NCI-H2171 treated with DMSO at 0.1 percent for 48 hours (cell line): Measurements from ENCODE around the gene HLA-DQB2.

ENCODE experiments used
- DNase-seq: peaks from one replicate; lab custom pipeline; 2025; lab: John Stamatoyannopoulos, UW

Gene HLA-DQB2

DNA sequence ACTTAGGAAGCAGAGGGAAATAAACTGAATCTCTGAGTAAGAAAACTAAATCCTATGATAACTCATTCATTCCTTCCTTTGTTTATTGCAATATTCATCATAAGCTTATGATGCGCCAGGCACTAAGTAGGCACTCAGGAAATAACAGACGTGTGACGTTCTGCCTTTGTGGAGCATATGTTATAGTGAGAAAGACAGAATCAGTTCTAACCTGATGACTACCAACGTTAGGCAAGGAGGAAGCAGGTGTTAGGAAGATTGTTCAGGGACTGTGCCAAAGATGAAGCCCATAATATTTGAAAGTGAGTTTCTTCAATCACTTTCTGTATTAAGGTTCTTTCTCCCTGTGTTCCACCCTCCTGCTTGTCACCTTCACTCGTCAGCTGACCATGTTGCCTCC is 18.6 kb downstream of the HLA-DQB2 start:
- DNase-seq, result no peak

DNA sequence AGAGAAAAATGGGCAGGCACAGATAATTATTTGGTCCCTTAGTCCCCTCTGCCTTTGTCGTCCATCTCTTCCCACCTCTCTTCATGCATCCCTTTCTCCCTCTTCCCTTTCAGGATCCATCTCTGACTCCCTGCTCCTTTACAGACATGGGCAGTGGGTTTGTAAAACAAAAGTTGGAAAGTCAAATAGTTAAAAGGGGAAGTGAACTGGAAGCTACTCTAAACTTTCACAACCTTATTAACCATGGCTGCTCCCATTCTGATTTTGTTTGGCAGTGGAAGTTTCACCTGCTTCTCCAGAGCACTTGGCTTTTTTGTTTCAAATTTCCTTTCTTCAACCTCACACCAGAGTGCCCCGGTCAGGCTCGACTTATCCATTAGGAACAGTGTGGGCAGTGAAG is 21.0 kb downstream of the HLA-DQB2 start:
- DNase-seq, result no peak

DNA sequence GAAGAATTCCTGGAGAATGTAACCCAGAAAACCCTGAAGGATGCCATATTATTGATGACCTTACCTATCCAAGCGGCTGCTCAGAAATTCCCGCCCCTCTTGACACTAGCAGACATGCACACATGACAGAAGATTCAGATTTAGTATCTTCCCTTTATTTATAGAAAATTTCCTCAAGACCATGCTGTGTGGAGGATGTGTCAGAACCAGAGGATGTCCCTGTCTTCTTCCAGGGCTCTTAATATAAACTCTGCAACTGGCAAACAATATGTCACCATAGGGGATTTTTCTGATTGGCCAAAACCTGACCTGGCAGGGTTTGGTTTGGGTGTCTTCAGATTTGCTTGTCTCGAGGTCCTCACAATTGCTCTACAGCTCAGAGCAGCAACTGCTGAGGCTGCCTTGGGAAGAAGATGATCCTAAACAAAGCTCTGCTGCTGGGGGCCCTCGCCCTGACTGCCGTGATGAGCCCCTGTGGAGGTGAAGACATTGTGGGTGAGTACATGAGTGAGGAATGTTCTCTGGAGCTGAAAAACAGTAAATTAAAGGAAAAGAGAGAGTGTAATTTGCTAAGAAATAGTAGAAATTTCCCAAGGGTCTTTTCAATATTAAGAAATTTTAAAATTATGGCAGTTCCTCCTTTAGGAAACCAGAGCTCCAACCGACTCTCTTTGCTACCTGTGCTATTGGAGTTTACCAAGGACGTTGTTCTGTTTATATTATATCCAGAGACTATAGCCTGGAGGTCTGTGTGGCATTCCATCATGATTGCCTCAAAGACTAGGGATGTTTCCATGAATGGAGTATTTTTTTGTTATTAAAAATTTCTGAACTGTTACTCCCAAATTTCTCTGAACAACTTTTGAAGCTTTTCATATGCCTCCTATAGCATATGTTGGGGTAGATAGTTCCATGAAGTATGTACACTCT is 22.0 kb downstream of the HLA-DQB2 start, which contains the start of gene HLA-DQA2:
Gene HLA-DQA2, plus strand, starts transcription at position 361 of the 930 bp plus-strand sequence. Its CDS starts 53 bp downstream, at position 414.
- no peak for DNase-seq

DNA sequence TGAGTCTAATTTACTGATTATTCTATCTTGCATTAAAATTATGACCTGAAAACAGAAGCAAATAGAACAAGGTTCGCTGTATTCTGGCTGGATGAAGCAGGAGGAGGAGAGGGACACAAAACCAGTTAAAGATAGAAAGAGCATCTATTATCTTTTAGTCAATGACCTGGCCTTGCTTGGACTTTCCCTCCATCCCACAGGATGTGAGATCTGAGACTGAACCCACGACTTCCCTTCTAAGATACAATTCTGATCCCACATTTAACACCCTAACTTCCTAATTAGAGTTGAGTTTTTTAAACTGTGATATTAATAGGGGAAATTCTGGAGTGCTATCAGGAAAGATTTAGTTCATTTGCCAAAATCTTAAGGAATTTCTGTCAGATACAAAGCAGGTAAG is 25.2 kb downstream of the HLA-DQB2 start:
- DNase-seq, result no peak

DNA sequence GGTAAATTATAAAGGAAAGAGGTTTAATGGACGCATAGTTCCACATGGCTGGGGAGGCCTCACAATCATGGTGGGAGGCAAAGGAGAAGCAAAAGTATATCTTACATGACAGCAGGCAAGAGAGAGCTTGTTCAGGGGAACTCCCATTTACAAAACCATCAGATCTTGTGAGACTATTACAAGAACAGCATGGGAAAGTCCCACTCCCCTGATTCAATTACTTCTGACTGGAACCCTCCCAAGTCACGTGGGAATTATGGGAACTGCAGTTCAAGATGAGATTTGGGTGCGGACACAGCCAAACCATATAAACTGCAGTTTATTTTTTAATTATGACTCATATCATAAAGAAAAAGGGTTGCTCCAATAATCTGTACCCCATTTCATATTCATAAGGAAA is 44.5 kb downstream of the HLA-DQB2 start:
- no peak for DNase-seq

DNA sequence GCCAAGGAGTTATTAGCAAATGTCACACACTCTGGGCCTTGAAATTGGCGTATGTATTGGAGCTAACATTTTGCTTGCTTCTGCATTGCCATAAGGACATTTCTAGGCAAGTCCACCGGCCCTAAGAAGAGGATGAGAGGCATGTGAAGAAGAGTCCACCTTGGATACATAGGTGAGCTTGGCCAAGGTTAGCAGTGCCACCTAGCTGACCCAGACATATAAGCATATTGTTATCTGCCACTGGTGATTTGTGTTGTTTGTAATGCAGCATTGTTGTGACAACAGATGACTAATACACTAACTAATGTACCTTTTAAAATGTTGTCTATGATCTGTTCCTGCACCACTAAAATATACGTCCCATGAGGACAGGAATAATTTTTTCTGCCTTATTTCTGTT is 46.9 kb downstream of the HLA-DQB2 start:
- no peak for DNase-seq

DNA sequence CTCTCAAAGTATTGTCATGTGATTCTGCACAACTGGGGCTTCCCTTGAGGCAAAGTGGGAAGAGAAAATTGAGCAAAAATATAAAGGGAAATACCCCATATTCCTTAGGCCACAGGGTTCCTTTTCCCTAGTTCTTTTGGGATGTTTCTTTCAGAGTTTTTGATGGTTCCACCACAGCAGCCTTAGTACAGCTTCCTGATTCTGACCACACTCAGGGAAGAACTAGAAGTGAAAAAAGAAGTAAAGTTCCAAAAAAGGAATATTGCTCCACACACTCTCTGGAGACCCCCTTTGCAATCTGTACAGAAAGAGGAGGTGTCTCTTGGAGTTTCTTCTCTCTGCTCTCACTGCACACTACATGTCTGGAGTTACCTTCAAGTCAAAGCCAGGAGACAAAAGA is 50.1 kb downstream of the HLA-DQB2 start:
- DNase-seq, result no peak

DNA sequence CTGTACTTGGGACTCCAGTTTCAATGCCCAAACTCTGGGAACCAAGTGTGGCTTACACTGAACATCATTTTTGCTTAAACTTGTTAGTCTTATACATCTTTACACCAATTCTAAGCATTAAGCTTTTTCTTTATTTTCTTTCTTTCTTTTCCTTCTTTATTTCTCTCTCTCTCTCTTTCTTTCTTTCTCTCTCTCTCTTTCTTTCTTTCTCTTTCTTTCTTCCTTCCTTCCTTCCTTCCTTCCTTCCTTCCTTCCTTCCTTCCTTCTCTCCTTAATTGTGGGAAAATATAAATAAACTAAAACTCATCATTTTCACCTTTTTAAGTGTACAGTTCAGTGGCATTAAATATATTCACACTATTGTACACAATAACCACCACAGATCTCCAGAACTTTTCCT is 53.7 kb downstream of the HLA-DQB2 start:
- DNase-seq, result no peak
